A673 (cell line): ENCODE data around the gene BTRC. TPM values are rescaled to one million over a fixed set of nuclear protein-coding genes. Genes with fewer than 3 reads are reported as not detected.

Source experiments
- BruUV-seq: library from RNA; stranded (reverse); fragments of 400-500 nt; replicated peaks from 2 replicates; lab custom pipeline; 2021; lab: Mats Ljungman, UMichigan
- CTCF ChIA-PET: fragments of 300-600 bp; sonication (Branson Sonifier 250); formaldehyde crosslinking; loops from one replicate; lab custom pipeline; 2022; ENCODE audit warnings: antibody characterized with exemption; lab: Charles Lee
- POLR2A ChIA-PET: fragments of 300-600 bp; sonication (Branson Sonifier 250); formaldehyde crosslinking; loops from one replicate; lab custom pipeline; 2022; ENCODE audit warnings: antibody characterized with exemption; ENCODE audit not compliant: low non-redundant PET; lab: Charles Lee
- DNase-seq: peaks from one replicate; pipeline ENCODE4 v3.0.0-alpha.2; 2015; ENCODE audit warnings: low spot score
- H3K27ac ChIP-seq: fragments of 200-600 bp; sonication (generic); 2 replicates; pipeline ENCODE4 v1.5.1; 2016; ENCODE audit warnings: mixed run types, low read depth, mild to moderate bottlenecking, mixed read lengths, antibody characterized with exemption, low read length; ENCODE audit not compliant: poor library complexity, severe bottlenecking
- H3K27me3 ChIP-seq: fragments of 200-600 bp; sonication (generic); replicated peaks from 2 replicates; pipeline ENCODE4 v1.6.1; 2017; ENCODE audit warnings: mixed run types, low read depth, mild to moderate bottlenecking, mixed read lengths, antibody characterized with exemption, low read length; ENCODE audit not compliant: insufficient read depth, poor library complexity
- H3K36me3 ChIP-seq: fragments of 200-600 bp; sonication (generic); 2 replicates; pipeline ENCODE4 v1.6.1; 2016; ENCODE audit warnings: mixed run types, mild to moderate bottlenecking, mixed read lengths, antibody characterized with exemption, low read length; ENCODE audit not compliant: insufficient read depth, poor library complexity, severe bottlenecking
- H3K4me1 ChIP-seq: fragments of 200-600 bp; sonication (generic); 2 replicates; pipeline ENCODE4 v1.6.1; 2017; ENCODE audit warnings: mixed run types, mild to moderate bottlenecking, mixed read lengths, antibody characterized with exemption, low read length; ENCODE audit not compliant: insufficient read depth, poor library complexity, severe bottlenecking
- H3K4me3 ChIP-seq: fragments of 200-600 bp; sonication (generic); 2 replicates; pipeline ENCODE4 v1.5.1; 2016; ENCODE audit warnings: low read depth, mixed run types, mild to moderate bottlenecking, mixed read lengths, low read length; ENCODE audit not compliant: poor library complexity, severe bottlenecking
- H3K9me3 ChIP-seq: fragments of 200-600 bp; sonication (generic); 2 replicates; pipeline ENCODE4 v1.6.1; 2016; ENCODE audit warnings: mixed run types, low read depth, mild to moderate bottlenecking, mixed read lengths, antibody characterized with exemption, low read length; ENCODE audit not compliant: poor library complexity, severe bottlenecking
- EZH2 ChIP-seq: fragments of 200-600 bp; sonication (generic); IDR thresholded peaks from 2 replicates; pipeline ENCODE4 v1.6.1; 2017; ENCODE audit warnings: borderline replicate concordance, low read depth, mild to moderate bottlenecking, mixed read lengths, antibody characterized with exemption, low read length; ENCODE audit not compliant: poor library complexity, severe bottlenecking
- intact Hi-C: fragments of 100-400 bp; cut with micrococcal nuclease; formaldehyde crosslinking; loops from one replicate; pipeline ENCODE4 v1.10.0; 2022; ENCODE audit not compliant: unreplicated experiment
- total RNA-seq: library from RNA; stranded (reverse); gene quantifications from 2 replicates; pipeline ENCODE4 v1.2.3, GENCODE V29; 2021
- TF ChIP-seq, protein P1 (sequence below): fragments of 300-800, 200-600 bp; sonication (generic); conservative IDR thresholded peaks from 2 replicates; pipeline ENCODE4 v1.5.1; 2017; ENCODE audit warnings: low read depth, mild to moderate bottlenecking, antibody characterized with exemption, low read length, moderate library complexity, mixed read lengths

BTRC gene
- total RNA-seq, 1 experiment from 2014 or later, result 22.6 TPM

DNA sequence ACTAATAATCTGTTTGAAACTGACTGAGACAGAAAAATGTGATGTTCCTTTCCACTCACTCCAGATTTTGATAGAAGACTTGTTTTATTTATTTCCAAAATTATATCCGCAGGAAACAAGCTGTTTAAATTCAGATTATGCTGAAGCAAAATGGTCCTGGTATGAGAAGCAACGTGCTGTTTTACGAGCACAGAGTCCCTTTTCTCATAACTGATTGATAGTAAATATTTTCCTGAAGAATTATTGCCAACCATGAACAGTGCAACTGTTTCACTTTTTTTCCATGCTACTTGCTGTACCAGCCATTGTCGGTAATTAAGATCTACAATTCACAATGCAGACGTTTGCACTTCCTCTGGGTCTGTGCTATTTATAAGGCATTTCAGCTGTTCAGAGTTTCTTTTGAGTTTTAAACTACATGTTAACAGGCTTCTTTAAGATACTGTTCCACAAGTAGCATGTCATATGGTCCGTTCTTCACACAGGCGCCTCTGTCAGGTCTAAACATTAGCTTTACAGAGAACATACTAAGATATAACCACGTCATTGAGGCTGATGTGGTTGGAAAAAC lies 130.3 kb downstream of the BTRC start:
- Histone ChIP-seq H3K27me3 (peaks cover 44% of the 10 kb centered on the region), H3K9me3 (no peaks in the 10 kb centered on the region), H3K36me3 (no peaks in the 10 kb centered on the region), H3K27ac (no peak overlapping the region), H3K4me3 (no peak overlapping the region), H3K4me1 (peaks cover 35% of the 10 kb centered on the region)
- TF ChIP-seq, protein P1, sequence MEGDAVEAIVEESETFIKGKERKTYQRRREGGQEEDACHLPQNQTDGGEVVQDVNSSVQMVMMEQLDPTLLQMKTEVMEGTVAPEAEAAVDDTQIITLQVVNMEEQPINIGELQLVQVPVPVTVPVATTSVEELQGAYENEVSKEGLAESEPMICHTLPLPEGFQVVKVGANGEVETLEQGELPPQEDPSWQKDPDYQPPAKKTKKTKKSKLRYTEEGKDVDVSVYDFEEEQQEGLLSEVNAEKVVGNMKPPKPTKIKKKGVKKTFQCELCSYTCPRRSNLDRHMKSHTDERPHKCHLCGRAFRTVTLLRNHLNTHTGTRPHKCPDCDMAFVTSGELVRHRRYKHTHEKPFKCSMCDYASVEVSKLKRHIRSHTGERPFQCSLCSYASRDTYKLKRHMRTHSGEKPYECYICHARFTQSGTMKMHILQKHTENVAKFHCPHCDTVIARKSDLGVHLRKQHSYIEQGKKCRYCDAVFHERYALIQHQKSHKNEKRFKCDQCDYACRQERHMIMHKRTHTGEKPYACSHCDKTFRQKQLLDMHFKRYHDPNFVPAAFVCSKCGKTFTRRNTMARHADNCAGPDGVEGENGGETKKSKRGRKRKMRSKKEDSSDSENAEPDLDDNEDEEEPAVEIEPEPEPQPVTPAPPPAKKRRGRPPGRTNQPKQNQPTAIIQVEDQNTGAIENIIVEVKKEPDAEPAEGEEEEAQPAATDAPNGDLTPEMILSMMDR, result no peak
- no peak for TF ChIP-seq EZH2
- intact Hi-C loops, result no loop called here
- CTCF ChIA-PET, result interaction anchor here (1.7 kb wide), 1 partner anchor 18 kb away, joined by 3 read pairs; no protein-coding TSS in a partner anchor
- POLR2A ChIA-PET, result no interaction called here
- peak; percentile 18 for DNase-seq
- BruUV-seq, result no TSS peak

DNA sequence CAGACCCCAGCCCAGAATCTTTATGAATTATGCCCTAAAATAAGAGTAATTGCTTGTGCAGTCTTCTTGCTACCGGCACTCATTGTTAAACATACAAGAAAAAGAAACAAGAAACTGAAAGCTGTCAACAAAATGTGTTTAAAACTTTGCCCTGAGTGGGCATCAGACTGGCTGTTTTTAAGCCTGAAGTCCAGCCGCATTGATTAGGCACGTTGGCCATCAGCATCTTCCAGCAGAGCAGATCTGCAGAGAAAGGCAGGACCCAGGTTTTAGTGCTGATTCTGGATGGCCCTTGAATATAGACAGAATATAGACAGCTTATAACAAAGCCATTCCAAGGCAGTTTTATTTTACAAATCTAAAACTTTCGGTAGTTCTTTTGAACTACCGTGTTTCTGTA lies 131.2 kb downstream of the BTRC start:
- H3K9me3 ChIP-seq, result no peaks in the 10 kb centered on the region
- no TSS peak for BruUV-seq
- H3K27me3 ChIP-seq, result peaks cover 44% of the 10 kb centered on the region
- ChIA-PET CTCF (no interaction called here), POLR2A (interaction anchor here (0.7 kb wide), 1 partner anchor 203 kb away, joined by 3 read pairs; no protein-coding TSS in a partner anchor)
- TF ChIP-seq EZH2, result no peak
- TF ChIP-seq, protein P1, result no peak
- peak overlapping the region; percentile 15 for H3K4me3 ChIP-seq
- H3K4me1 ChIP-seq, result peaks cover 44% of the 10 kb centered on the region
- no peak overlapping the region for H3K27ac ChIP-seq
- no peak for DNase-seq
- H3K36me3 ChIP-seq, result no peaks in the 10 kb centered on the region
- intact Hi-C loops, result no loop called here

DNA sequence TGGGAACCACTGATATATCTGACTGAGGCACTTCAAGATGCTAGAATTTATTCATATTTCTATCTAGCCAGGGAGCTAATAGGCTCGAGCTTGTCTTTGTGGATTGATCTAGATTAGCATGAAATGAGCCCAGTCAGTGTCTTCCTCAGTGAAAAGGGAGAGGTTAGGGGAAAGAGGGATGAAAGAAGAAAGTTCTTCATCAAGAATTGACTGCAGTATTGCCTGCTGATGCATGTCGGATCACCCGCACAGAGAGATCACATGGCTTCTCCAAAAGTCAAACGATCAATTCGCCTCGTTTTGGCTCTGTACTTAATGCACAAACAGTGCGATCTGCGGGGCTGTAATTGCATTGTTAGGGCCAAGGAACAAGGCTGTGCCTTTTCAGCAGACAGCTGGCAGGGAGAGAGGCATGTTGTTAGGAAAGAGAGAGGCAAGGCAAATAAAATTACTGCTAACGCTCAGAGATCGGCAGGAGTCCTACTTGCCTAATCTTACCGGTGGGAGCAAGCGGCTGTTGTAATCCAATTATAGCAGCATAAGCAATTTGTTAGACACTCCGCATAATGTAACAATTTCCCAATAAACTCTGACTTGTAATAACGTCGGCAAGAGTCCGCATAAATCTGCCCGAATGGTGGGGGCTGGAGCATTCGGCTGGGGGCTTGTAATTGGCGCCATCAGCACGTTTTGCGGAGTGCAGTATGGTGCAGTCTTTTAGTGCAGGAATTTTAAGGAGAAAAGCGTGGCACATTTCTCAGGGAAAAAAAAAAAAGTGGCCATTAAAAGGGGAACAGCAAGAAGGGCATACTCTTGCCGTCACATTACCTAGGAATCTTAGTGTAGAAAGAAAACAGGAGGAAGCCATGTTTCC lies 132.0 kb downstream of the BTRC start:
- TF ChIP-seq EZH2, result no peak
- TF ChIP-seq, protein P1, result no peak
- H3K9me3 ChIP-seq, result no peaks in the 10 kb centered on the region
- peaks cover 44% of the 10 kb centered on the region for H3K27me3 ChIP-seq
- CTCF ChIA-PET, result no interaction called here
- POLR2A ChIA-PET, result interaction anchor here (0.7 kb wide), 1 partner anchor 202 kb away, joined by 3 read pairs; no protein-coding TSS in a partner anchor
- H3K4me1 ChIP-seq, result peaks cover 44% of the 10 kb centered on the region
- no peak overlapping the region for H3K27ac ChIP-seq
- BruUV-seq, result no TSS peak
- peak; percentile 95 for DNase-seq
- peak overlapping the region; percentile 23 for H3K4me3 ChIP-seq
- no peaks in the 10 kb centered on the region for H3K36me3 ChIP-seq
- intact Hi-C loops, result no loop called here
